ENCODE results near the gene TMEM38B.

DNA sequence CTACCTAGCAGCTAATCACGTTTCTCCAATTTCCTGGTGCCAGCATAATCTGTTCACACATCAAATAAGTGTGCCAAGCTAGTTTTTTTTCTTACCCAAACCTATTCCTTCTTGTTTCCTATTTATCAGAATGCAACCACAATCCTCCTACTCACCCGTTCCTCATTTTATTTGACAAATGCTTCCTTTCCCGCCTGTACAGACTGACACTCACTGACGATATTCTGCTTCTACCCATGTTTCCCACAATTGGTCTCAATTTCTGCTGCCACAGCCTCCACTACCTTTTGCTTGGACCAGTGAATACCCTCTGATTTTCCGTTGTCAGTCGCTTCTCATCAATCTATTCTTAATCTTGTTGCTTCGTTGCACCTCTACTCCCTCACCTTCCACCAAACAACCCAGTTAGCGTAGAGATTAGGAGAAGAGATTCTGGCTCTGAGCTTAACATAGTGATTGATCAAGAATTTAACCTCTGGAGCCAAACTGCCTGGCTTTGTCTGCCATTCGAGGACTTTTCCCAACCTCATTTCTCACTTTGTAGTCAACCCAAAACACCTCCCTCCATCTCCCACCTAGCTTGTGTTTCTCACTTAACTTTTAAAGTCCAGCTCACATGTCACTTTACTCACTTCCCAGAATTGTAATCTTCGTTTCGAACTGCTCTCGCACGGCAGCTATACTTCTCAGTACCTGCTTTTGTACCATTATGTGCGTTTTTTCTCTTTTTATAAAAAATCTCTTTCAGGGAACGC lies 729 bp upstream of the TMEM38B start:
- TF ChIP-seq EZH2phosphoT487 (IDR thresholded peaks at IDR 0.05; ENCODE audit: low read depth) = no peak
- TF ChIP-seq, protein P1, sequence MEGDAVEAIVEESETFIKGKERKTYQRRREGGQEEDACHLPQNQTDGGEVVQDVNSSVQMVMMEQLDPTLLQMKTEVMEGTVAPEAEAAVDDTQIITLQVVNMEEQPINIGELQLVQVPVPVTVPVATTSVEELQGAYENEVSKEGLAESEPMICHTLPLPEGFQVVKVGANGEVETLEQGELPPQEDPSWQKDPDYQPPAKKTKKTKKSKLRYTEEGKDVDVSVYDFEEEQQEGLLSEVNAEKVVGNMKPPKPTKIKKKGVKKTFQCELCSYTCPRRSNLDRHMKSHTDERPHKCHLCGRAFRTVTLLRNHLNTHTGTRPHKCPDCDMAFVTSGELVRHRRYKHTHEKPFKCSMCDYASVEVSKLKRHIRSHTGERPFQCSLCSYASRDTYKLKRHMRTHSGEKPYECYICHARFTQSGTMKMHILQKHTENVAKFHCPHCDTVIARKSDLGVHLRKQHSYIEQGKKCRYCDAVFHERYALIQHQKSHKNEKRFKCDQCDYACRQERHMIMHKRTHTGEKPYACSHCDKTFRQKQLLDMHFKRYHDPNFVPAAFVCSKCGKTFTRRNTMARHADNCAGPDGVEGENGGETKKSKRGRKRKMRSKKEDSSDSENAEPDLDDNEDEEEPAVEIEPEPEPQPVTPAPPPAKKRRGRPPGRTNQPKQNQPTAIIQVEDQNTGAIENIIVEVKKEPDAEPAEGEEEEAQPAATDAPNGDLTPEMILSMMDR (IDR thresholded peaks at IDR 0.05; ENCODE audit: low read depth, low read length) = no peak

Data from OCI-LY3 (cell line).